ENCODE data around the gene POLD4.
"Not testable (repeated sequence)": the region's sequence is repeated elsewhere in the genome, so short reads cannot be mapped to it uniquely, and the experiment has no call there.

Gene POLD4

GRCh38 chr11:67322049-67322448 is 31.3 kb downstream of the POLD4 start:
- ATAC-seq (no peak), DNase-seq (no peak)
- Mint-ChIP-seq H3K9me3 (no peaks in the 10 kb centered on the region), H3K27ac (no peak overlapping the region), H3K27me3 (no peaks in the 10 kb centered on the region), H3K4me1 (peaks cover 19% of the 10 kb centered on the region), H3K4me3 (no peak overlapping the region)

GRCh38 chr11:67321313-67321871 is 32.0 kb downstream of the POLD4 start:
- H3K4me3 Mint-ChIP-seq, result no peak overlapping the region
- no peak overlapping the region for H3K27ac Mint-ChIP-seq
- DNase-seq (no peak), ATAC-seq (no peak)
- H3K4me1 Mint-ChIP-seq, result peaks cover 19% of the 10 kb centered on the region
- H3K9me3 Mint-ChIP-seq, result no peaks in the 10 kb centered on the region
- H3K27me3 Mint-ChIP-seq, result no peaks in the 10 kb centered on the region

GRCh38 chr11:67320691-67321090 is 32.7 kb downstream of the POLD4 start:
- no peaks in the 10 kb centered on the region for H3K27me3 Mint-ChIP-seq
- H3K4me3 Mint-ChIP-seq, result no peak overlapping the region

GRCh38 chr11:67320011-67320410 is 33.3 kb downstream of the POLD4 start:
- DNase-seq (no peak), ATAC-seq (no peak)
- Mint-ChIP-seq H3K27me3 (no peaks in the 10 kb centered on the region), H3K9me3 (no peaks in the 10 kb centered on the region), H3K4me1 (peaks cover 19% of the 10 kb centered on the region), H3K27ac (no peak overlapping the region), H3K4me3 (no peak overlapping the region)

More at GRCh38 chr11:67320691-67321090, 32.7 kb downstream of the POLD4 start:
- DNase-seq, result no peak
- Mint-ChIP-seq H3K9me3 (no peaks in the 10 kb centered on the region), H3K4me1 (peaks cover 19% of the 10 kb centered on the region), H3K27ac (no peak overlapping the region)
- no peak for ATAC-seq

GRCh38 chr11:67318876-67319275 is 34.5 kb downstream of the POLD4 start:
- Mint-ChIP-seq H3K4me3 (peak overlapping the region; percentile 78 to 97), H3K4me1 (peaks cover 19% of the 10 kb centered on the region)
- H3K27me3 Mint-ChIP-seq, H3K27ac Mint-ChIP-seq, H3K9me3 Mint-ChIP-seq, DNase-seq, ATAC-seq: not testable (repeated sequence)

- H3K9me3 Mint-ChIP-seq, result no peaks in the 10 kb centered on the region
- H3K4me1 Mint-ChIP-seq, result peaks cover 27% of the 10 kb centered on the region
- ATAC-seq (peak; percentile 41), DNase-seq (no peak)
- no peaks in the 10 kb centered on the region for H3K27me3 Mint-ChIP-seq
- peak overlapping the region; percentile 96 to 97 for H3K4me3 Mint-ChIP-seq
- H3K27ac Mint-ChIP-seq, result peak overlapping the region; percentile 91 to 97
These were observed 35.3 kb downstream of the POLD4 start for GRCh38 chr11:67317888-67318555.

GRCh38 chr11:67317205-67317887 is 36.0 kb downstream of the POLD4 start:
- Mint-ChIP-seq H3K27me3 (no peaks in the 10 kb centered on the region), H3K4me1 (peaks cover 33% of the 10 kb centered on the region), H3K4me3 (peak overlapping the region; percentile 96 to 97), H3K27ac (peak overlapping the region; percentile 91 to 97), H3K9me3 (no peaks in the 10 kb centered on the region)
- ATAC-seq (peak; percentile 92), DNase-seq (peak; percentile 98 to 99)

- Mint-ChIP-seq H3K9me3 (no peaks in the 10 kb centered on the region), H3K4me1 (peaks cover 39% of the 10 kb centered on the region), H3K4me3 (peak overlapping the region; percentile 96 to 97), H3K27me3 (no peaks in the 10 kb centered on the region), H3K27ac (peak overlapping the region in 1 of 2 donors; percentile 91)
- ATAC-seq (no peak), DNase-seq (no peak)
These were observed 36.5 kb downstream of the POLD4 start for GRCh38 chr11:67316882-67317204.

- ATAC-seq, result no peak
- Mint-ChIP-seq H3K4me1 (peaks cover 43% of the 10 kb centered on the region), H3K4me3 (peak overlapping the region; percentile 39 to 56)
These were observed 37.9 kb downstream of the POLD4 start for GRCh38 chr11:67315325-67315909.

GRCh38 chr11:67314218-67314617 is 39.1 kb downstream of the POLD4 start:
- no peak for DNase-seq
- peaks cover 37% of the 10 kb centered on the region for H3K4me1 Mint-ChIP-seq
- H3K4me3 Mint-ChIP-seq, result no peak overlapping the region

More at GRCh38 chr11:67315325-67315909, 37.9 kb downstream of the POLD4 start:
- no peak overlapping the region for H3K27ac Mint-ChIP-seq
- H3K9me3 Mint-ChIP-seq, result no peaks in the 10 kb centered on the region
- no peak for DNase-seq
- no peaks in the 10 kb centered on the region for H3K27me3 Mint-ChIP-seq

GRCh38 chr11:67313125-67313890 is 40.0 kb downstream of the POLD4 start:
- peaks cover 31% of the 10 kb centered on the region for H3K4me1 Mint-ChIP-seq
- H3K27ac Mint-ChIP-seq, result no peak overlapping the region
- no peaks in the 10 kb centered on the region for H3K9me3 Mint-ChIP-seq
- H3K27me3 Mint-ChIP-seq, result no peaks in the 10 kb centered on the region
- DNase-seq, result no peak
- no peak for ATAC-seq
- no peak overlapping the region for H3K4me3 Mint-ChIP-seq

More at GRCh38 chr11:67314218-67314617, 39.1 kb downstream of the POLD4 start:
- Mint-ChIP-seq H3K27me3 (no peaks in the 10 kb centered on the region), H3K27ac (no peak overlapping the region), H3K9me3 (no peaks in the 10 kb centered on the region)
- ATAC-seq, result no peak

- no peaks in the 10 kb centered on the region for H3K27me3 Mint-ChIP-seq
These were observed 40.9 kb downstream of the POLD4 start for GRCh38 chr11:67312187-67313021.

GRCh38 chr11:67311556-67312082 is 41.7 kb downstream of the POLD4 start:
- DNase-seq (no peak), ATAC-seq (no peak)
- Mint-ChIP-seq H3K4me1 (peaks cover 24% of the 10 kb centered on the region), H3K9me3 (no peaks in the 10 kb centered on the region), H3K4me3 (no peak overlapping the region), H3K27me3 (no peaks in the 10 kb centered on the region), H3K27ac (no peak overlapping the region)

More at GRCh38 chr11:67312187-67313021, 40.9 kb downstream of the POLD4 start:
- DNase-seq, result peak in 1 of 2 donors; percentile 18
- peaks cover 24% of the 10 kb centered on the region for H3K4me1 Mint-ChIP-seq
- peak overlapping the region in 1 of 2 donors; percentile 89 for H3K27ac Mint-ChIP-seq
- no peaks in the 10 kb centered on the region for H3K9me3 Mint-ChIP-seq
- no peak for ATAC-seq
- H3K4me3 Mint-ChIP-seq, result no peak overlapping the region

GRCh38 chr11:67311051-67311555 is 42.2 kb downstream of the POLD4 start:
- H3K27ac Mint-ChIP-seq, result no peak overlapping the region
- H3K27me3 Mint-ChIP-seq, result no peaks in the 10 kb centered on the region
- ATAC-seq (no peak), DNase-seq (no peak)
- H3K4me1 Mint-ChIP-seq, result peaks cover 24% of the 10 kb centered on the region
- no peaks in the 10 kb centered on the region for H3K9me3 Mint-ChIP-seq
- H3K4me3 Mint-ChIP-seq, result no peak overlapping the region

Data from stimulated activated naive CD8-positive, alpha-beta T cell treated with anti-CD3 and anti-CD28 coated beads, Interleukin-15, amount 100 ng/mL, for 72 hours (primary cell).